H9 (cell line): ENCODE measurements around the gene OOSP1. TPM values are rescaled to one million over a fixed set of nuclear protein-coding genes. Genes with fewer than 3 reads are reported as not detected.
"Not testable (repeated sequence)": the region's sequence is repeated elsewhere in the genome, so short reads cannot be mapped to it uniquely, and the experiment has no call there.

Experiments used
- DNase-seq: peaks from one replicate; pipeline ENCODE4 v3.0.0-alpha.2; 2017
- H2AFZ ChIP-seq: one replicate; pipeline ENCODE4 v1.6.1; 2013; ENCODE audit warnings: mild to moderate bottlenecking, low read length, control low read depth, moderate library complexity
- H2AK5ac ChIP-seq: 2 replicates; pipeline ENCODE4 v1.6.1; 2013; ENCODE audit warnings: low read length, control low read depth, mixed read lengths; ENCODE audit not compliant: insufficient read length
- H2BK120ac ChIP-seq: one replicate; pipeline ENCODE4 v1.6.1; 2013; ENCODE audit warnings: low read depth, mild to moderate bottlenecking, low read length, control low read depth, inconsistent platforms; ENCODE audit not compliant: poor library complexity, severe bottlenecking
- H2BK12ac ChIP-seq: 2 replicates; pipeline ENCODE4 v1.6.1; 2013; ENCODE audit warnings: low read length, control low read depth, mixed read lengths, low read depth; ENCODE audit not compliant: insufficient read length
- H2BK15ac ChIP-seq: 2 replicates; pipeline ENCODE4 v1.6.1; 2013; ENCODE audit warnings: low read depth, low read length, control low read depth
- H2BK20ac ChIP-seq: one replicate; pipeline ENCODE4 v1.6.1; 2013; ENCODE audit warnings: low read depth, mild to moderate bottlenecking, low read length, control low read depth, inconsistent platforms; ENCODE audit not compliant: poor library complexity, severe bottlenecking
- H2BK5ac ChIP-seq: 2 replicates; pipeline ENCODE4 v1.6.1; 2013; ENCODE audit warnings: low read length, control low read depth, mixed read lengths; ENCODE audit not compliant: insufficient read length
- H3K14ac ChIP-seq: 2 replicates; pipeline ENCODE4 v1.6.1; 2013; ENCODE audit warnings: low read length, control low read depth; ENCODE audit not compliant: insufficient read depth
- H3K18ac ChIP-seq: 2 replicates; pipeline ENCODE4 v1.6.1; 2013; ENCODE audit warnings: low read depth, mild to moderate bottlenecking, mixed read lengths, low read length, control low read depth; ENCODE audit not compliant: insufficient read length
- H3K23ac ChIP-seq: 2 replicates; pipeline ENCODE4 v1.6.1; 2013; ENCODE audit warnings: low read length, control low read depth, mixed read lengths, low read depth; ENCODE audit not compliant: insufficient read length
- H3K23me2 ChIP-seq: 2 replicates; pipeline ENCODE4 v1.6.1; 2013; ENCODE audit warnings: low read depth, mild to moderate bottlenecking, mixed read lengths, low read length, control low read depth; ENCODE audit not compliant: insufficient read length, poor library complexity, severe bottlenecking
- H3K27ac ChIP-seq: 2 replicates; pipeline ENCODE4 v1.5.1; 2013; ENCODE audit warnings: low read length, control low read depth, mixed read lengths, low read depth; ENCODE audit not compliant: insufficient read length
- H3K27me3 ChIP-seq: 2 replicates; pipeline ENCODE4 v1.6.1; 2013; ENCODE audit warnings: low read length, control low read depth, inconsistent platforms; ENCODE audit not compliant: insufficient read depth
- H3K4ac ChIP-seq: 2 replicates; pipeline ENCODE4 v1.6.1; 2013; ENCODE audit warnings: low read depth, mild to moderate bottlenecking, control low read depth, inconsistent platforms, low read length, moderate library complexity
- H3K4me1 ChIP-seq: 2 replicates; pipeline ENCODE4 v1.6.1; 2013; ENCODE audit warnings: low read length, control low read depth, inconsistent platforms; ENCODE audit not compliant: insufficient read depth
- H3K4me2 ChIP-seq: 2 replicates; pipeline ENCODE4 v1.6.1; 2013; ENCODE audit warnings: low read length, control low read depth, mixed read lengths; ENCODE audit not compliant: insufficient read length, insufficient read depth
- H3K56ac ChIP-seq: 2 replicates; pipeline ENCODE4 v1.6.1; 2013; ENCODE audit warnings: low read depth, mild to moderate bottlenecking, mixed read lengths, low read length, control low read depth; ENCODE audit not compliant: insufficient read length
- H3K79me1 ChIP-seq: 2 replicates; pipeline ENCODE4 v1.6.1; 2013; ENCODE audit warnings: low read depth, mild to moderate bottlenecking, moderate library complexity, low read length, control low read depth, inconsistent platforms; ENCODE audit not compliant: insufficient read depth, poor library complexity, severe bottlenecking
- H3K79me2 ChIP-seq: 2 replicates; pipeline ENCODE4 v1.6.1; 2013; ENCODE audit warnings: low read length, control low read depth, inconsistent platforms; ENCODE audit not compliant: insufficient read depth
- H3K9ac ChIP-seq: 2 replicates; pipeline ENCODE4 v1.6.1; 2013; ENCODE audit warnings: low read length, control low read depth, mixed read lengths; ENCODE audit not compliant: insufficient read length; ENCODE audit errors: extremely low read depth
- H3K9me3 ChIP-seq: one replicate; pipeline ENCODE4 v1.6.1; 2013; ENCODE audit warnings: low read depth, low read length, inconsistent platforms; ENCODE audit not compliant: control insufficient read depth
- H3T11ph ChIP-seq: one replicate; pipeline ENCODE4 v1.6.1; 2013; ENCODE audit warnings: mild to moderate bottlenecking, low read length, control low read depth, inconsistent platforms
- H4K20me1 ChIP-seq: one replicate; pipeline ENCODE4 v1.6.1; 2013; ENCODE audit not compliant: control insufficient read depth, insufficient read length, insufficient read depth
- H4K5ac ChIP-seq: 2 replicates; pipeline ENCODE4 v1.6.1; 2013; ENCODE audit warnings: low read depth, mild to moderate bottlenecking, mixed read lengths, low read length, control low read depth; ENCODE audit not compliant: insufficient read length
- H4K8ac ChIP-seq: replicated peaks from 2 replicates; pipeline ENCODE4 v1.6.1; 2013; ENCODE audit warnings: low read length, control low read depth, mixed read lengths, low read depth; ENCODE audit not compliant: insufficient read length
- H4K91ac ChIP-seq: 2 replicates; pipeline ENCODE4 v1.6.1; 2013; ENCODE audit warnings: low read depth, mild to moderate bottlenecking, moderate library complexity, mixed read lengths, low read length, control low read depth; ENCODE audit not compliant: insufficient read length
- H3K27ac Mint-ChIP-seq, 3 experiments: 2 replicates in 2 of 3; 3 replicates in 1 of 3; pipeline ENCODE4 v1.8.0; 2020 to 2021; ENCODE audit warnings: mixed read lengths in 3 of 3, mild to moderate bottlenecking in 1 of 3, moderate library complexity in 1 of 3
- H3K27me3 Mint-ChIP-seq: 2 replicates; pipeline ENCODE4 v1.8.0; 2021; ENCODE audit warnings: low read depth, mild to moderate bottlenecking, moderate library complexity, mixed read lengths
- H3K36me3 Mint-ChIP-seq, 3 experiments: 2 replicates in 2 of 3; 3 replicates in 1 of 3; pipeline ENCODE4 v1.8.0; 2020 to 2021; ENCODE audit warnings: low read depth in 3 of 3, mixed read lengths in 3 of 3; ENCODE audit not compliant: insufficient read depth in 1 of 3
- H3K4me1 Mint-ChIP-seq, 2 experiments: 2 replicates each; pipeline ENCODE4 v1.8.0; 2020; ENCODE audit warnings: mixed read lengths in 2 of 2
- H3K4me3 Mint-ChIP-seq, 2 experiments: 2 replicates in 1 of 2; 3 replicates in 1 of 2; pipeline ENCODE4 v1.8.0; 2020 to 2021; ENCODE audit warnings: mild to moderate bottlenecking in 2 of 2, mixed read lengths in 2 of 2, moderate library complexity in 1 of 2
- H3K9me3 Mint-ChIP-seq, 2 experiments: 2 replicates in 1 of 2; 3 replicates in 1 of 2; pipeline ENCODE4 v1.8.0; 2020; ENCODE audit warnings: mild to moderate bottlenecking in 2 of 2, mixed read lengths in 2 of 2, moderate library complexity in 1 of 2
- CTCF ChIP-seq: fragments of 200-600 bp; sonication (generic); conservative IDR thresholded peaks from 3 replicates; pipeline ENCODE4 v1.8.0; 2021; ENCODE audit warnings: antibody characterized with exemption, mild to moderate bottlenecking
- WGBS: extraction: QIAGEN DNeasy Blood & Tissue Kit; methylation state at CpG from one replicate; pipeline ENCODE4 v1.1.7; 2013; ENCODE audit warnings: missing lambda C conversion rate, low lambda C conversion rate, mixed read lengths; ENCODE audit not compliant: insufficient read length; ENCODE audit errors: extremely low coverage; 5-methylcytosine and 5-hydroxymethylcytosine counted together
- total RNA-seq: library from RNA; stranded (reverse); gene quantifications from 2 replicates; pipeline ENCODE4 v1.2.1, GENCODE V29; 2021

OOSP1 gene
- total RNA-seq, 1 experiment from 2014 or later = not detected

GRCh38 chr11:59981106-59981770, 43.0 kb downstream of the OOSP1 start:
- H3K23ac ChIP-seq = no peak overlapping the region
- H2BK15ac ChIP-seq = no peak overlapping the region
- no peak overlapping the region for H2AFZ ChIP-seq
- no peaks in the 10 kb centered on the region for H3K4me1 ChIP-seq
- no peak overlapping the region for H2AK5ac ChIP-seq
- no peak overlapping the region for H2BK20ac ChIP-seq
- Mint-ChIP-seq H3K4me1 (no peaks in the 10 kb centered on the region), H3K27me3 (no peaks in the 10 kb centered on the region; the same call in 1 of the 2 replicates), H3K36me3 (no peaks in the 10 kb centered on the region), H3K27ac (no peak overlapping the region), H3K4me3 (no peak overlapping the region), H3K9me3 (no peaks in the 10 kb centered on the region)
- no peak overlapping the region for H3K56ac ChIP-seq
- H3K9ac ChIP-seq = no peak overlapping the region
- no peak overlapping the region for H3K4ac ChIP-seq
- no peak overlapping the region for H3T11ph ChIP-seq
- H3K79me2 ChIP-seq = no peaks in the 10 kb centered on the region
- no peaks in the 10 kb centered on the region for H4K20me1 ChIP-seq
- no peak for DNase-seq
- no peak overlapping the region for H4K91ac ChIP-seq
- H3K27me3 ChIP-seq = no peaks in the 10 kb centered on the region
- no CpG with 5 or more reads among the region's 4 CpGs for WGBS
- H3K18ac ChIP-seq = no peak overlapping the region
- no peak overlapping the region for H4K8ac ChIP-seq
- TF ChIP-seq CTCF = no peak
- H3K79me1 ChIP-seq = no peaks in the 10 kb centered on the region
- no peaks in the 10 kb centered on the region for H3K23me2 ChIP-seq
- H2BK120ac ChIP-seq = no peak overlapping the region
- H3K4me2 ChIP-seq = no peak overlapping the region
- no peaks in the 10 kb centered on the region for H3K9me3 ChIP-seq
- no peak overlapping the region for H3K27ac ChIP-seq
- no peak overlapping the region for H4K5ac ChIP-seq
- no peak overlapping the region for H2BK12ac ChIP-seq
- H2BK5ac ChIP-seq = no peak overlapping the region
- H3K14ac ChIP-seq = no peak overlapping the region

- DNase-seq = not testable (repeated sequence)
Observed at GRCh38 chr11:59982037-59982436, 43.8 kb downstream of the OOSP1 start.

More at GRCh38 chr11:59982037-59982436, 43.8 kb downstream of the OOSP1 start:
- not testable (repeated sequence) for H4K20me1 ChIP-seq, H2BK5ac ChIP-seq, H3K14ac ChIP-seq, H3K4ac ChIP-seq, H2BK20ac ChIP-seq, H3T11ph ChIP-seq, H3K18ac ChIP-seq, H3K27me3 ChIP-seq, H3K79me1 ChIP-seq, H3K27ac Mint-ChIP-seq, H3K4me1 ChIP-seq, H3K27ac ChIP-seq, H2AFZ ChIP-seq, H3K4me2 ChIP-seq, H2BK15ac ChIP-seq, H4K91ac ChIP-seq, H3K4me3 Mint-ChIP-seq, H3K9ac ChIP-seq, H3K9me3 Mint-ChIP-seq, H3K27me3 Mint-ChIP-seq, H3K36me3 Mint-ChIP-seq, H3K4me1 Mint-ChIP-seq, H2BK120ac ChIP-seq, H2AK5ac ChIP-seq, H3K23me2 ChIP-seq, H2BK12ac ChIP-seq, H3K9me3 ChIP-seq, H4K8ac ChIP-seq, H4K5ac ChIP-seq, H3K79me2 ChIP-seq, H3K23ac ChIP-seq, H3K56ac ChIP-seq
- WGBS = no CpG with 5 or more reads among the region's 4 CpGs
